Measurements from ENCODE around the gene GRIK3.

Gene GRIK3

GRCh38 chr1:36981771-36982622 lies 52.3 kb downstream of the GRIK3 start:
- H3K27ac ChIP-seq (replicated peaks): no peak overlapping the region
- TF ChIP-seq SPI1 (IDR thresholded peaks at IDR 0.05; ENCODE audit: borderline replicate concordance, low read depth) (no peak), REST (IDR thresholded peaks at IDR 0.05; ENCODE audit: insufficient replicate concordance, low read depth) (no peak), CTCF (IDR thresholded peaks at IDR 0.05; ENCODE audit: insufficient read depth, low read length) (no peak), GABPA (IDR thresholded peaks at IDR 0.05; ENCODE audit: low read depth) (no peak), POLR2AphosphoS5 (IDR thresholded peaks at IDR 0.05; ENCODE audit: low read depth) (no peak)
- H3K4me3 ChIP-seq (replicated peaks; ENCODE audit: insufficient read depth, low read length): no peak overlapping the region
- no peak for DNase-seq (ENCODE audit: low read depth in 1 of 2, low spot score in 1 of 2)
- peaks cover 3% of the 10 kb centered on the region for H3K27me3 ChIP-seq (ENCODE audit: insufficient read depth, poor library complexity, severe bottlenecking)

- DNase-seq (ENCODE audit: low read depth in 1 of 2, low spot score in 1 of 2): no peak
- Histone ChIP-seq H3K4me3 (replicated peaks; ENCODE audit: insufficient read depth, low read length) (no peak overlapping the region), H3K27ac (replicated peaks) (no peak overlapping the region), H3K27me3 (ENCODE audit: insufficient read depth, poor library complexity, severe bottlenecking) (peaks cover 3% of the 10 kb centered on the region)
- no peak for TF ChIP-seq SPI1 (IDR thresholded peaks at IDR 0.05; ENCODE audit: borderline replicate concordance, low read depth)
- TF ChIP-seq GABPA (IDR thresholded peaks at IDR 0.05; ENCODE audit: low read depth): no peak
- TF ChIP-seq REST (IDR thresholded peaks at IDR 0.05; ENCODE audit: insufficient replicate concordance, low read depth): no peak
- TF ChIP-seq POLR2AphosphoS5 (IDR thresholded peaks at IDR 0.05; ENCODE audit: low read depth): no peak
- no peak for TF ChIP-seq CTCF (IDR thresholded peaks at IDR 0.05; ENCODE audit: insufficient read depth, low read length)
Observed at GRCh38 chr1:36981126-36981525, 53.2 kb downstream of the GRIK3 start.

GRCh38 chr1:36977731-36978406 lies 56.4 kb downstream of the GRIK3 start:
- Histone ChIP-seq H3K4me3 (replicated peaks; ENCODE audit: insufficient read depth, low read length) (no peak overlapping the region), H3K27ac (replicated peaks) (no peak overlapping the region), H3K27me3 (ENCODE audit: insufficient read depth, poor library complexity, severe bottlenecking) (peaks cover 3% of the 10 kb centered on the region)
- TF ChIP-seq GABPA (IDR thresholded peaks at IDR 0.05; ENCODE audit: low read depth) (no peak), SPI1 (IDR thresholded peaks at IDR 0.05; ENCODE audit: borderline replicate concordance, low read depth) (no peak), CTCF (IDR thresholded peaks at IDR 0.05; ENCODE audit: insufficient read depth, low read length) (no peak), REST (IDR thresholded peaks at IDR 0.05; ENCODE audit: insufficient replicate concordance, low read depth) (no peak), POLR2AphosphoS5 (IDR thresholded peaks at IDR 0.05; ENCODE audit: low read depth) (no peak)
- no peak for DNase-seq (ENCODE audit: low read depth in 1 of 2, low spot score in 1 of 2)
